Activated CD4-positive, alpha-beta memory T cell treated with anti-CD3 and anti-CD28 coated beads for 36 hours (primary cell): ENCODE results near the gene CHST11. TPM values are rescaled to one million over a fixed set of nuclear protein-coding genes. Genes with fewer than 3 reads are reported as not detected.

Experiments used
- CTCF ChIA-PET: fragments of 350-600 bp; sonication (Branson Sonifier 250); formaldehyde crosslinking; loops from one replicate; lab custom pipeline; 2021; ENCODE audit warnings: antibody characterized with exemption, inconsistent platforms; lab: Charles Lee
- POLR2A ChIA-PET: fragments of 350-600 bp; sonication (Branson Sonifier 250); formaldehyde crosslinking; loops from one replicate; lab custom pipeline; 2021; ENCODE audit warnings: antibody characterized with exemption; lab: Charles Lee
- DNase-seq: peaks from one replicate; pipeline ENCODE4 v3.0.0-alpha.2; 2020
- H3K27ac Mint-ChIP-seq: one replicate; pipeline ENCODE4 v1.8.0; 2021; ENCODE audit warnings: mixed read lengths
- H3K27me3 Mint-ChIP-seq: one replicate; pipeline ENCODE4 v1.8.0; 2021; ENCODE audit warnings: mixed read lengths
- H3K36me3 Mint-ChIP-seq: one replicate; pipeline ENCODE4 v1.8.0; 2021; ENCODE audit warnings: mixed read lengths
- H3K4me1 Mint-ChIP-seq: one replicate; pipeline ENCODE4 v1.8.0; 2021; ENCODE audit warnings: low read depth, mixed read lengths
- H3K4me3 Mint-ChIP-seq: one replicate; pipeline ENCODE4 v1.8.0; 2021; ENCODE audit warnings: mild to moderate bottlenecking, mixed read lengths
- H3K9me3 Mint-ChIP-seq: one replicate; pipeline ENCODE4 v1.8.0; 2021; ENCODE audit warnings: mixed read lengths
- intact Hi-C: fragments of 100-400 bp; cut with micrococcal nuclease; formaldehyde crosslinking; loops from one replicate; pipeline ENCODE4 v1.15.1; 2023
- total RNA-seq, 2 experiments: library from RNA; stranded (reverse); gene quantifications; one replicate each; pipeline ENCODE4 v1.2.3, GENCODE V29; 2021

The CHST11 gene
- total RNA-seq, 2 experiments from 2014 or later, result 58.3 to 59.0 TPM

GRCh38 chr12:104707194-104707593, 250.4 kb downstream of the CHST11 start:
- CTCF ChIA-PET, result no interaction called here
- H3K4me3 Mint-ChIP-seq, result no peak overlapping the region
- H3K27me3 Mint-ChIP-seq, result no peaks in the 10 kb centered on the region
- peaks cover 4% of the 10 kb centered on the region for H3K36me3 Mint-ChIP-seq
- H3K9me3 Mint-ChIP-seq, result no peaks in the 10 kb centered on the region
- intact Hi-C loops, result no loop called here
- H3K4me1 Mint-ChIP-seq, result peaks cover 65% of the 10 kb centered on the region
- POLR2A ChIA-PET, result no interaction called here
- peak overlapping the region; percentile 35 for H3K27ac Mint-ChIP-seq
- DNase-seq, result no peak

DNA sequence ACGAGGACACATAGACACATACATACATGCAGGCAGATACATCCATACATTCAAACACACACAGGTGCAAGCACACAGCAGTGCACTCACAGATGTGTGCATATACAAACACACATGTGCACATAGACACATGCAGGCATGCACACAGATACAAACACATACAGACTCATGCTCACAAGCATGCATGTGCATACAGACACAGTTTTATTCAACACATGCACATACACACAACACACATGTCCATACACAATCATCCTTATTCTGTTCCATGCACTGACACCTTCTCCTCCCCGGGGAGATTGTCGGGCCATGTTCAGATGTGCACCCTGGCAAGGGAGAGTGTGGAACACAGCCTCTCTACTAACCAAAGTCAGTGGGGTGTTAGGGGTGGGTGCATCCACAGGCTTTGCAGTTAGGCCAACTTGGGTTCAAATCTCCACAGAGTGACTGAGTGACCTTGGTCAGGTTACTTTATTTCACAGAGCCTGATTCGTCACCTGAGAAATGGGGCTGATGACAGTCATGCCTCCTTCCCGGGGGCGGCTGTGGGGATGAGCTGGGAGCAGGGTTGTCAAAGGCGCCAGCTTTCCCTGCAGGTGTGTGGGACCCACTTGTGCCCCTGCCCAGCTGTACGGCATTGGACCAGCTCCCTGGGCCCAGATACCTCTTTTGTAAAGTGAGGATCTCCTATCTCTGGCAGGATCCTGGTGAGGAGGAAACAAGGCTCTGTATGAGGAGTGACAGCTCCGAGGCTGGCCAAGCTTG, 251.2 kb downstream of the CHST11 start:
- Mint-ChIP-seq H3K27ac (no peak overlapping the region), H3K27me3 (no peaks in the 10 kb centered on the region), H3K4me1 (peaks cover 64% of the 10 kb centered on the region), H3K36me3 (peaks cover 4% of the 10 kb centered on the region), H3K9me3 (no peaks in the 10 kb centered on the region), H3K4me3 (no peak overlapping the region)
- CTCF ChIA-PET, result no interaction called here
- intact Hi-C loops, result no loop called here
- POLR2A ChIA-PET, result interaction anchor here (1.1 kb wide), 1 partner anchor 12 kb away, joined by 3 read pairs; no protein-coding TSS in a partner anchor
- DNase-seq, result no peak

- H3K4me1 Mint-ChIP-seq, result peaks cover 57% of the 10 kb centered on the region
- no peak overlapping the region for H3K4me3 Mint-ChIP-seq
- H3K27ac Mint-ChIP-seq, result no peak overlapping the region
- no peak for DNase-seq
- no peaks in the 10 kb centered on the region for H3K27me3 Mint-ChIP-seq
- H3K9me3 Mint-ChIP-seq, result no peaks in the 10 kb centered on the region
- ChIA-PET POLR2A (interaction anchor here (1.1 kb wide), 1 partner anchor 13 kb away, joined by 3 read pairs; no protein-coding TSS in a partner anchor), CTCF (interaction anchor here (0.6 kb wide), 1 partner anchor 327 kb away, joined by 3 read pairs; no protein-coding TSS in a partner anchor)
- H3K36me3 Mint-ChIP-seq, result peaks cover under 1% of the 10 kb centered on the region
- intact Hi-C loops, result no loop called here
These were observed 252.1 kb downstream of the CHST11 start for GRCh38 chr12:104708891-104709290.

- H3K9me3 Mint-ChIP-seq, result no peaks in the 10 kb centered on the region
- intact Hi-C loops, result no loop called here
- no peaks in the 10 kb centered on the region for H3K27me3 Mint-ChIP-seq
- no peak overlapping the region for H3K27ac Mint-ChIP-seq
- CTCF ChIA-PET, result interaction anchor here (1.1 to 1.4 kb wide), 2 partner anchors 11 to 81 kb away, joined by 3 to 6 read pairs; no protein-coding TSS in a partner anchor
- DNase-seq, result no peak
- POLR2A ChIA-PET, result no interaction called here
- H3K4me3 Mint-ChIP-seq, result no peak overlapping the region
- H3K4me1 Mint-ChIP-seq, result peaks cover 63% of the 10 kb centered on the region
- H3K36me3 Mint-ChIP-seq, result no peaks in the 10 kb centered on the region
These were observed 253.1 kb downstream of the CHST11 start for GRCh38 chr12:104709692-104710435.

- intact Hi-C loops, result no loop called here
- ChIA-PET POLR2A (no interaction called here), CTCF (interaction anchor here (1.4 kb wide), 1 partner anchor 79 kb away, joined by 3 read pairs; no protein-coding TSS in a partner anchor)
- Mint-ChIP-seq H3K27ac (no peak overlapping the region), H3K4me1 (peaks cover 58% of the 10 kb centered on the region), H3K36me3 (no peaks in the 10 kb centered on the region), H3K27me3 (no peaks in the 10 kb centered on the region), H3K9me3 (no peaks in the 10 kb centered on the region), H3K4me3 (no peak overlapping the region)
- DNase-seq, result no peak
These were observed 254.4 kb downstream of the CHST11 start for GRCh38 chr12:104710940-104711689.

- CTCF ChIA-PET, result no interaction called here
- POLR2A ChIA-PET, result interaction anchor here (0.5 kb wide), 1 partner anchor 308 kb away, joined by 3 read pairs; no protein-coding TSS in a partner anchor
- peaks cover 44% of the 10 kb centered on the region for H3K4me1 Mint-ChIP-seq
These were observed 255.7 kb downstream of the CHST11 start for GRCh38 chr12:104712477-104712876.

GRCh38 chr12:104712968-104713367, 256.2 kb downstream of the CHST11 start:
- ChIA-PET CTCF (no interaction called here), POLR2A (interaction anchor here (0.5 kb wide), 1 partner anchor 308 kb away, joined by 3 read pairs; no protein-coding TSS in a partner anchor)
- intact Hi-C loops, result no loop called here
- H3K27ac Mint-ChIP-seq, result peak overlapping the region; percentile 23
- H3K9me3 Mint-ChIP-seq, result no peaks in the 10 kb centered on the region
- no peaks in the 10 kb centered on the region for H3K27me3 Mint-ChIP-seq
- no peak overlapping the region for H3K4me3 Mint-ChIP-seq
- DNase-seq, result no peak
- no peaks in the 10 kb centered on the region for H3K36me3 Mint-ChIP-seq
- peaks cover 39% of the 10 kb centered on the region for H3K4me1 Mint-ChIP-seq

More at GRCh38 chr12:104712477-104712876, 255.7 kb downstream of the CHST11 start:
- no peaks in the 10 kb centered on the region for H3K9me3 Mint-ChIP-seq
- no peaks in the 10 kb centered on the region for H3K27me3 Mint-ChIP-seq
- intact Hi-C loops, result no loop called here
- H3K27ac Mint-ChIP-seq, result peak overlapping the region; percentile 23
- no peak for DNase-seq
- no peak overlapping the region for H3K4me3 Mint-ChIP-seq
- no peaks in the 10 kb centered on the region for H3K36me3 Mint-ChIP-seq

GRCh38 chr12:104713444-104713843, 256.7 kb downstream of the CHST11 start:
- Mint-ChIP-seq H3K27ac (no peak overlapping the region), H3K9me3 (no peaks in the 10 kb centered on the region), H3K4me3 (no peak overlapping the region), H3K4me1 (peaks cover 35% of the 10 kb centered on the region), H3K27me3 (no peaks in the 10 kb centered on the region), H3K36me3 (no peaks in the 10 kb centered on the region)
- DNase-seq, result no peak
- intact Hi-C loops, result no loop called here
- ChIA-PET POLR2A (no interaction called here), CTCF (no interaction called here)

DNA sequence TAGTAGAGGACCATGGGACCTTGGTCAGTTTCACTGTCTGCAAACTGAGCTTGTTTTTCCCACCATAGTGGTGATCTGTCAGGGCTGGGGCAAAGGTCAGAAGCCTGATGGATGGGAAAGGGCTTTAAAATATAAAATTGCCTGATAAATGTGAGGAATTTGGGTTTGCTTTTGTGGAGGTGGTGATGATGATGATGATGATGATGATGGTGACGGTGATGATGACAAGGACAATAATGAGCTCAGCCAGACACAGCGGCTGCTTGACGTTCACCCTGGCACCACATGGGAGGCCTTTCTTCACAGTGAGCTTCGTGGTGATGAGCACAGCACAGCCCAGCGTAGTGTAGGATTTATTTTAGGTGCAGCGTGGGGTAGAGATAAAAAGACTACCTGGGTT, 257.6 kb downstream of the CHST11 start:
- Mint-ChIP-seq H3K4me3 (no peak overlapping the region), H3K4me1 (peaks cover 32% of the 10 kb centered on the region), H3K27ac (no peak overlapping the region), H3K36me3 (no peaks in the 10 kb centered on the region), H3K27me3 (no peaks in the 10 kb centered on the region), H3K9me3 (no peaks in the 10 kb centered on the region)
- intact Hi-C loops, result no loop called here
- CTCF ChIA-PET, result interaction anchor here (0.8 kb wide), 1 partner anchor 332 kb away, joined by 3 read pairs; no protein-coding TSS in a partner anchor
- POLR2A ChIA-PET, result interaction anchor here (0.9 kb wide), 1 partner anchor 42 kb away, joined by 3 read pairs; no protein-coding TSS in a partner anchor
- DNase-seq, result no peak

DNA sequence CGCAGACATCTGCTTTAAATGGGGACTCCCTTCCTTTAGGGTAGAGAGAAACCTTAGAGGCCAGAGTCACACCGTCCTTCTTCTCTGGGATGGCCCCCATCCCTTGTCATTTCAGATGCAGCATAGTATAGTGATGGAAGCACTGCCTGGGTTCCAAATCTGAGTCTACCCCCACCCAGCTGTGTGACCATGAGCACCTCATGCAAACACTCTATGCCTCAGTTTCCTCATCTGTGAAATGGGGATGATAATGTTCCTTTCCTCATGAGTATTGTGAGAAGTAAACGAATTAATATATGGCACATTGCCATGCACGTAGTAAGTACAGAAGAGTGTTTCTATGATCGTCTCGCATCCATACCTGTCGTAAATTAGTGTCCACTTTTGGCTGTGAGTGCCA, 259.4 kb downstream of the CHST11 start:
- Mint-ChIP-seq H3K27ac (no peak overlapping the region), H3K9me3 (no peaks in the 10 kb centered on the region), H3K4me3 (no peak overlapping the region), H3K36me3 (peaks cover 2% of the 10 kb centered on the region), H3K4me1 (peaks cover 35% of the 10 kb centered on the region), H3K27me3 (no peaks in the 10 kb centered on the region)
- POLR2A ChIA-PET, result no interaction called here
- CTCF ChIA-PET, result no interaction called here
- no peak for DNase-seq
- intact Hi-C loops, result no loop called here

DNA sequence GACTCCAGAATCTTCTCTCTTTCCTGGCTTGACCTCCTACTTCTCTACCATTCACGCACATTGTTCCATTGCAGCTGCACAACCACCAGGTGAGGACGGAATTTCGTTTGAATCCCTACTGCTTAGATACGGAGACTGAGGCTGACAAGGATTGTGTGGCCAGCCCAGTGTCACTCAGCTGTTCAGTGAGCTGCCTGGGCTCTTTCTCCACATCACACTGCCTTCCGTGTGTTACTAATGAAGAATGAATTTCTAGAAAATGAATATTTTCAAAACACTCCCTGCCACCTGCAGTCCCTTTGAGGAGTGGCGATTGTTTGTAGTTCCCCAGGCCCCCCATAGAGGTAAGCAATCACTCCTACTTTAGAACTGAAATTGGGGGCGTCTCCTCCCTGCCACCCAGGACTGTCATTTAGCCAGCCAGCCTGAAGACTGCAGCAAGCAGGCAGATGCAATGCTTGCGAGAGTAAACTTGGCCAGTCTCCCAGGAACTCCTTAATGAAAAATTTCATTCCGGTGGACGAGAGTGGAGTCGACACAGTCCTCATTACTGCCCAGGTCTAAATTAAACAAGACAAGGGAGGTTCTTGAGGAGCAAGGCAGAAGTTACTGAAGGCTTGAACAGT, 261.7 kb downstream of the CHST11 start:
- DNase-seq, result no peak
- Mint-ChIP-seq H3K27ac (no peak overlapping the region), H3K4me3 (no peak overlapping the region), H3K36me3 (peaks cover 2% of the 10 kb centered on the region), H3K9me3 (no peaks in the 10 kb centered on the region), H3K27me3 (no peaks in the 10 kb centered on the region), H3K4me1 (peaks cover 44% of the 10 kb centered on the region)
- intact Hi-C loops, result no loop called here
- ChIA-PET POLR2A (no interaction called here), CTCF (interaction anchor here (0.9 to 1.0 kb wide), 2 partner anchors 64 to 335 kb away, joined by 3 read pairs; no protein-coding TSS in a partner anchor)
